Hematopoietic multipotent progenitor cell treated with erythropoietin and hydrocortisone succinate and interleukin-3 and kit ligand, for 15 days (in vitro differentiated cells): ENCODE data around the gene AREL1.

Source experiments
- DNase-seq: peaks from one replicate; pipeline ENCODE4 v3.0.0-alpha.2; 2015; ENCODE audit warnings: low spot score

Gene AREL1

GRCh38 chr14:74611650-74612349 lies 101.1 kb downstream of the AREL1 start, which contains the start of gene LTBP2:
LTBP2 (minus strand) TSS chr14:74612237; CDS start chr14:74611944, 293 bp downstream.
- DNase-seq, result no peak
